K562 (cell line): Measurements from ENCODE around the gene RBM17. TPM values are rescaled to one million over a fixed set of nuclear protein-coding genes. Genes with fewer than 3 reads are reported as not detected.

Source experiments
- ATAC-seq: fragments of 200-7000 bp; cut with Tn5 transposase; 3 replicates; pipeline ENCODE4 v1.9.1; 2020; ENCODE audit warnings: moderate library complexity
- BruUV-seq: library from RNA; stranded (reverse); fragments of 400-500 nt; replicated peaks from 2 replicates; lab custom pipeline; 2021; lab: Mats Ljungman, UMichigan
- CTCF ChIA-PET: fragments of 300-600 bp; formaldehyde crosslinking; extraction: SDS; loops from one replicate; lab custom pipeline; 2021; ENCODE audit warnings: low intra/inter-chr PET ratio; lab: Yijun Ruan, JAX
- POLR2A ChIA-PET: fragments of 300-600, 350-650 bp; sonication (Branson Sonifier 250); formaldehyde crosslinking; extraction: SDS; loops from one replicate; lab custom pipeline; 2021; ENCODE audit warnings: antibody characterized with exemption, inconsistent platforms; lab: Yijun Ruan, JAX
- DNase-seq, 4 experiments: peaks; one replicate each; pipeline versions ENCODE4 v3.0.0 to v3.0.0-alpha.2; 2011 to 2018; ENCODE audit warnings: low spot score in 3 of 4, mixed read lengths in 3 of 4; ENCODE audit errors: extremely low read depth in 1 of 4
- FAIRE-seq: peaks from 2 replicates; lab custom pipeline; 2011; peaks lifted over from hg19 to GRCh38; lab: Jason Lieb, UNC
- H2AFZ ChIP-seq: 2 replicates; pipeline ENCODE4 v1.6.0; 2011; ENCODE audit warnings: low read depth, low read length, control low read depth, inconsistent platforms
- H3K27ac ChIP-seq: fragments of 200-600 bp; 3 replicates; pipeline ENCODE4 v1.8.0; 2011; ENCODE audit warnings: low read depth, mild to moderate bottlenecking, control low read depth, inconsistent platforms, low read length, moderate library complexity, mixed read lengths; ENCODE audit errors: extremely low read depth
- H3K27me3 ChIP-seq, 2 experiments: fragments of 300-600 bp in 1 of 2; 2 replicates in 1 of 2; 3 replicates in 1 of 2; pipeline versions ENCODE4 v1.6.0 to v1.8.0; 2011; ENCODE audit warnings: inconsistent platforms in 2 of 2, low read length in 2 of 2, mild to moderate bottlenecking in 1 of 2, mixed read lengths in 1 of 2, moderate library complexity in 1 of 2; ENCODE audit not compliant: control insufficient read depth in 2 of 2, insufficient read depth in 2 of 2
- H3K36me3 ChIP-seq: fragments of 300-600 bp; 3 replicates; pipeline ENCODE4 v1.8.0; 2011; ENCODE audit warnings: mild to moderate bottlenecking, low read length, inconsistent platforms; ENCODE audit not compliant: control insufficient read depth, insufficient read depth
- H3K4me1 ChIP-seq, 2 experiments: fragments of 200-600 bp in 1 of 2; replicated peaks in 1 of 2; 2 replicates in 1 of 2; 3 replicates in 1 of 2; pipeline versions ENCODE4 v1.5.1 to v1.8.0; 2011; ENCODE audit warnings: inconsistent platforms in 2 of 2, low read length in 2 of 2, mild to moderate bottlenecking in 1 of 2, mixed read lengths in 1 of 2, moderate library complexity in 1 of 2; ENCODE audit not compliant: control insufficient read depth in 2 of 2, insufficient read depth in 2 of 2
- H3K4me2 ChIP-seq: 2 replicates; pipeline ENCODE4 v1.6.1; 2011; ENCODE audit warnings: low read length, control low read depth, inconsistent platforms, mixed read lengths; ENCODE audit not compliant: insufficient read depth
- H3K4me3 ChIP-seq: fragments of 200-600 bp; sonication (generic), shearing (Covaris generic); 2 replicates; pipeline ENCODE4 v1.5.1; 2016; ENCODE audit warnings: control low read depth, inconsistent platforms
- H3K79me2 ChIP-seq: fragments of 200-600 bp; 3 replicates; pipeline ENCODE4 v1.8.0; 2011; ENCODE audit warnings: low read length, inconsistent platforms; ENCODE audit not compliant: control insufficient read depth, insufficient read depth
- H3K9ac ChIP-seq, 2 experiments: 2 replicates each; pipeline versions ENCODE4 v1.6.0 to v1.6.1; 2011; ENCODE audit warnings: low read depth in 2 of 2, low read length in 2 of 2, control low read depth in 1 of 2, inconsistent platforms in 1 of 2, mild to moderate bottlenecking in 1 of 2, mixed read lengths in 1 of 2; ENCODE audit not compliant: insufficient read depth in 1 of 2
- H3K9me1 ChIP-seq: one replicate; pipeline ENCODE4 v1.6.0; 2011; ENCODE audit warnings: inconsistent platforms, mild to moderate bottlenecking, low read length, moderate library complexity; ENCODE audit not compliant: control insufficient read depth, insufficient read depth
- H3K9me3 ChIP-seq: replicated peaks from 2 replicates; pipeline ENCODE4 v1.5.1; 2011; ENCODE audit warnings: low read depth, low read length, inconsistent platforms; ENCODE audit not compliant: control insufficient read depth, insufficient read depth
- H4K20me1 ChIP-seq: replicated peaks from 2 replicates; pipeline ENCODE4 v1.6.1; 2011; ENCODE audit warnings: low read length, inconsistent platforms, mixed read lengths; ENCODE audit not compliant: control insufficient read depth, insufficient read depth
- ETV1 ChIP-seq: fragments of 450-650 bp; conservative IDR thresholded peaks from 2 replicates; pipeline ENCODE4 v1.6.1; 2016; ENCODE audit warnings: missing genetic modification characterization, control low read depth, low read depth, missing compliant biosample characterization
- GTF2F1 ChIP-seq: IDR thresholded peaks from 2 replicates; pipeline ENCODE4 v1.6.1; 2011; ENCODE audit warnings: low read depth, low read length, improper control_type of control experiment
- NFE2L1 ChIP-seq: fragments of 450-650 bp; IDR thresholded peaks from 2 replicates; pipeline ENCODE4 v1.6.1; 2016; ENCODE audit warnings: missing genetic modification characterization, low read depth, mild to moderate bottlenecking, missing compliant biosample characterization, moderate library complexity, borderline replicate concordance
- RAD51 ChIP-seq: fragments of 450-650 bp; IDR thresholded peaks from 2 replicates; pipeline ENCODE4 v1.7.1; 2016; ENCODE audit warnings: low read depth, mild to moderate bottlenecking, borderline replicate concordance
- RUNX1 ChIP-seq: sonication (generic); IDR thresholded peaks from 2 replicates; pipeline ENCODE4 v1.6.1; 2016; ENCODE audit warnings: antibody characterized with exemption, low read depth
- SRSF7 ChIP-seq: fragments of 200-400 bp; formaldehyde crosslinking; optimal IDR thresholded peaks from 2 replicates; pipeline ENCODE3; 2017; ENCODE audit warnings: mild to moderate bottlenecking, low read depth, low read length
- SUPT5H ChIP-seq: fragments of 450-650 bp; IDR thresholded peaks from 2 replicates; pipeline ENCODE4 v1.6.1; 2016
- ZNF12 ChIP-seq: sonication (generic); formaldehyde crosslinking; IDR thresholded peaks from 2 replicates; pipeline ENCODE4 v1.4.0; 2020; ENCODE audit warnings: mild to moderate bottlenecking, missing genetic modification reagents
- ZNF444 ChIP-seq: fragments of 250-450 bp; sonication (Bioruptor Pico); IDR thresholded peaks from 2 replicates; pipeline ENCODE4 v1.4.0; 2020; ENCODE audit warnings: mild to moderate bottlenecking, moderate library complexity
- WGBS: fragments of 100-300 bp; shearing (Covaris generic); methylation state at CpG from one replicate; pipeline ENCODE4 v1.1.6; 2016; ENCODE audit warnings: low coverage, mixed read lengths; ENCODE audit not compliant: insufficient coverage; ENCODE audit errors: missing lambda C conversion rate; 5-methylcytosine and 5-hydroxymethylcytosine counted together
- in situ Hi-C: fragments of 300-500 bp; cut with MboI; formaldehyde crosslinking; loops from 4 replicates; pipeline ENCODE4 v1.15.0; 2018; ENCODE audit warnings: inconsistent platforms, mixed read lengths
- intact Hi-C: fragments of 100-400 bp; cut with micrococcal nuclease; formaldehyde crosslinking; loops from 2 replicates; pipeline ENCODE4 v1.14.2; 2022
- polyA plus RNA-seq, 8 experiments: library from polyadenylated mRNA; depleted of rRNA in 4 of 8; stranded (reverse) in 5 of 8; unstranded in 3 of 8; fragments of >200 nt; fragmentation: Nextera tagmentation in 2 of 8; fragmentation: Illumina TruSeq in 1 of 8; extraction: Ambion mirVana in 2 of 8; extraction: Trizol in 1 of 8; gene quantifications; 2 replicates each; pipeline versions ENCODE4 v1.2.1 to v1.2.3, GENCODE V29; 2011 to 2014; ENCODE audit warnings: inconsistent platforms in 1 of 8, missing spikeins in 1 of 8
- total RNA-seq, 7 experiments: library from RNA; depleted of rRNA in 6 of 7; stranded (reverse); fragments of >200 nt in 6 of 7; fragmentation: Illumina TruSeq in 2 of 7; extraction: Trizol in 2 of 7; gene quantifications; 2 replicates each; pipeline versions ENCODE4 v1.2.1 to v1.2.3, GENCODE V29; 2011 to 2021; ENCODE audit warnings: low replicate concordance in 1 of 7
- TF ChIP-seq, protein P1 (sequence below), 2 experiments: fragments of 200-800 bp in 1 of 2; sonication (Bioruptor generic) in 1 of 2; sonication (generic) in 1 of 2; formaldehyde crosslinking in 1 of 2; IDR thresholded peaks in 1 of 2; conservative IDR thresholded peaks in 1 of 2; 2 replicates each; pipeline versions ENCODE4 v1.5.0 to v1.6.1; 2016 to 2020; ENCODE audit warnings: missing compliant biosample characterization in 1 of 2, missing genetic modification characterization in 1 of 2, missing genetic modification reagents in 1 of 2
- TF ChIP-seq, protein P2 (sequence below): fragments of 200-800 bp; sonication (Bioruptor generic); IDR thresholded peaks from 2 replicates; pipeline ENCODE4 v1.6.1; 2017; ENCODE audit warnings: missing genetic modification characterization, missing compliant biosample characterization
- TF ChIP-seq, protein P3 (sequence below): sonication (generic); formaldehyde crosslinking; IDR thresholded peaks from 2 replicates; pipeline ENCODE4 v1.8.1; 2023; ENCODE audit warnings: mild to moderate bottlenecking, missing genetic modification reagents
- TF ChIP-seq, protein P4 (sequence below): fragments of 250-450 bp; sonication (Bioruptor Pico); IDR thresholded peaks from 2 replicates; pipeline ENCODE4 v1.9.0; 2021; ENCODE audit warnings: mild to moderate bottlenecking

The RBM17 gene
- total and polyA plus RNA-seq, 9 of the 15 experiments (the other 6 are each of a cell fraction or from before 2014, with no cell fraction given) = 23.6 to 217 (median 124) TPM

DNA sequence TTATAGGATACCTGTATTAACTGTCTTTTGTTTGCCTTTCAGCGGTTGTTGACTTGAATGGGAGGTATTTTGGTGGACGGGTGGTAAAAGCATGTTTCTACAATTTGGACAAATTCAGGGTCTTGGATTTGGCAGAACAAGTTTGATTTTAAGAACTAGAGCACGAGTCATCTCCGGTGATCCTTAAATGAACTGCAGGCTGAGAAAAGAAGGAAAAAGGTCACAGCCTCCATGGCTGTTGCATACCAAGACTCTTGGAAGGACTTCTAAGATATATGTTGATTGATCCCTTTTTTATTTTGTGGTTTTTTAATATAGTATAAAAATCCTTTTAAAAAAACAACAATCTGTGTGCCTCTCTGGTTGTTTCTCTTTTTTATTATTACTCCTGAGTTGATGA is 26.6 kb downstream of the RBM17 start:
- ChIA-PET POLR2A (interaction anchor here (0.7 kb wide), 1 partner anchor 98 kb away, joined by 3 read pairs; no protein-coding TSS in a partner anchor), CTCF (interaction anchor here (1.0 kb wide), 1 partner anchor 27 kb away, joined by 3 read pairs; the partner anchor contains the start of gene RBM17)
- ATAC-seq (no peak), FAIRE-seq (no peak), DNase-seq (no peak)
- intact Hi-C loops (no loop called here), in situ Hi-C loops (loop anchor here (25.0 kb wide), 1 partner anchor 547 kb away; no protein-coding TSS in a partner anchor)
- H3K9ac ChIP-seq = no peak overlapping the region
- peaks cover 4% of the 10 kb centered on the region; the same call in 1 of the 3 replicates for H3K79me2 ChIP-seq
- H3K9me3 ChIP-seq = no peaks in the 10 kb centered on the region
- no peak overlapping the region for H2AFZ ChIP-seq
- H3K9me1 ChIP-seq = no peaks in the 10 kb centered on the region
- H3K27ac ChIP-seq = no peak overlapping the region
- H3K4me2 ChIP-seq = no peak overlapping the region
- H3K4me3 ChIP-seq = no peak overlapping the region
- H3K27me3 ChIP-seq = no peaks in the 10 kb centered on the region
- H4K20me1 ChIP-seq = 0 out of 2 replicates have a peak, but pooled peaks cover 3% of the 10 kb centered on the region
- TF ChIP-seq, protein P1, sequence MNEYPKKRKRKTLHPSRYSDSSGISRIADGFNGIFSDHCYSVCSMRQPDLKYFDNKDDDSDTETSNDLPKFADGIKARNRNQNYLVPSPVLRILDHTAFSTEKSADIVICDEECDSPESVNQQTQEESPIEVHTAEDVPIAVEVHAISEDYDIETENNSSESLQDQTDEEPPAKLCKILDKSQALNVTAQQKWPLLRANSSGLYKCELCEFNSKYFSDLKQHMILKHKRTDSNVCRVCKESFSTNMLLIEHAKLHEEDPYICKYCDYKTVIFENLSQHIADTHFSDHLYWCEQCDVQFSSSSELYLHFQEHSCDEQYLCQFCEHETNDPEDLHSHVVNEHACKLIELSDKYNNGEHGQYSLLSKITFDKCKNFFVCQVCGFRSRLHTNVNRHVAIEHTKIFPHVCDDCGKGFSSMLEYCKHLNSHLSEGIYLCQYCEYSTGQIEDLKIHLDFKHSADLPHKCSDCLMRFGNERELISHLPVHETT (CRISPR knock-in tag; conservative IDR thresholded peaks at IDR 0.05 in 1 of 2, IDR thresholded peaks at IDR 0.05 in 1 of 2) = no peak
- TF ChIP-seq RUNX1 (no peak), SRSF7 (no peak), RAD51 (no peak), ETV1 (tag) (no peak), SUPT5H (no peak), ZNF12 (no peak), ZNF444 (CRISPR knock-in tag) (no peak), NFE2L1 (tag) (no peak), GTF2F1 (no peak)
- TF ChIP-seq, protein P2, sequence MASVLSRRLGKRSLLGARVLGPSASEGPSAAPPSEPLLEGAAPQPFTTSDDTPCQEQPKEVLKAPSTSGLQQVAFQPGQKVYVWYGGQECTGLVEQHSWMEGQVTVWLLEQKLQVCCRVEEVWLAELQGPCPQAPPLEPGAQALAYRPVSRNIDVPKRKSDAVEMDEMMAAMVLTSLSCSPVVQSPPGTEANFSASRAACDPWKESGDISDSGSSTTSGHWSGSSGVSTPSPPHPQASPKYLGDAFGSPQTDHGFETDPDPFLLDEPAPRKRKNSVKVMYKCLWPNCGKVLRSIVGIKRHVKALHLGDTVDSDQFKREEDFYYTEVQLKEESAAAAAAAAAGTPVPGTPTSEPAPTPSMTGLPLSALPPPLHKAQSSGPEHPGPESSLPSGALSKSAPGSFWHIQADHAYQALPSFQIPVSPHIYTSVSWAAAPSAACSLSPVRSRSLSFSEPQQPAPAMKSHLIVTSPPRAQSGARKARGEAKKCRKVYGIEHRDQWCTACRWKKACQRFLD (CRISPR knock-in tag) = no peak
- TF ChIP-seq, protein P3, sequence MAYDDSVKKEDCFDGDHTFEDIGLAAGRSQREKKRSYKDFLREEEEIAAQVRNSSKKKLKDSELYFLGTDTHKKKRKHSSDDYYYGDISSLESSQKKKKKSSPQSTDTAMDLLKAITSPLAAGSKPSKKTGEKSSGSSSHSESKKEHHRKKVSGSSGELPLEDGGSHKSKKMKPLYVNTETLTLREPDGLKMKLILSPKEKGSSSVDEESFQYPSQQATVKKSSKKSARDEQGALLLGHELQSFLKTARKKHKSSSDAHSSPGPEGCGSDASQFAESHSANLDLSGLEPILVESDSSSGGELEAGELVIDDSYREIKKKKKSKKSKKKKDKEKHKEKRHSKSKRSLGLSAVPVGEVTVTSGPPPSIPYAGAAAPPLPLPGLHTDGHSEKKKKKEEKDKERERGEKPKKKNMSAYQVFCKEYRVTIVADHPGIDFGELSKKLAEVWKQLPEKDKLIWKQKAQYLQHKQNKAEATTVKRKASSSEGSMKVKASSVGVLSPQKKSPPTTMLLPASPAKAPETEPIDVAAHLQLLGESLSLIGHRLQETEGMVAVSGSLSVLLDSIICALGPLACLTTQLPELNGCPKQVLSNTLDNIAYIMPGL (CRISPR knock-in tag) = no peak
- TF ChIP-seq, protein P4, sequence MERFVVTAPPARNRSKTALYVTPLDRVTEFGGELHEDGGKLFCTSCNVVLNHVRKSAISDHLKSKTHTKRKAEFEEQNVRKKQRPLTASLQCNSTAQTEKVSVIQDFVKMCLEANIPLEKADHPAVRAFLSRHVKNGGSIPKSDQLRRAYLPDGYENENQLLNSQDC = no peak
- no peaks in the 10 kb centered on the region for H3K4me1 ChIP-seq
- H3K36me3 ChIP-seq = peaks cover 65% of the 10 kb centered on the region
- TSS peak; percentile 25 for BruUV-seq
- 97% methylated on average over 4 of the region's 4 CpGs for WGBS
